Esophagus squamous epithelium (tissue), 5 donors: ENCODE results near the gene INPP5F. TPM values are rescaled to one million over a fixed set of nuclear protein-coding genes. Genes with fewer than 3 reads are reported as not detected.

Experiments used
- DNase-seq: peaks from one replicate; lab custom pipeline; 2025; lab: John Stamatoyannopoulos, UW
- H3K27ac ChIP-seq, 4 donors: fragments of 200-600 bp; sonication (generic); one replicate each; pipeline ENCODE4 v1.5.1; 2016 to 2019; ENCODE audit warnings: mild to moderate bottlenecking in 1 of 4
- H3K27me3 ChIP-seq, 4 donors: fragments of 200-600 bp; sonication (generic); 1 replicate in 3 of 4; 2 replicates in 1 of 4; pipeline versions ENCODE4 v1.5.1 to v1.6.0; 2017 to 2021; ENCODE audit warnings: antibody characterized with exemption in 1 of 4
- H3K36me3 ChIP-seq, 3 donors: fragments of 200-600 bp; sonication (generic); one replicate each; pipeline ENCODE4 v1.5.1; 2016 to 2019
- H3K4me1 ChIP-seq, 3 donors: fragments of 200-600 bp; sonication (generic); one replicate each; pipeline ENCODE4 v1.5.1; 2017 to 2019
- H3K4me3 ChIP-seq, 4 donors: fragments of 200-600 bp; sonication (generic); 1 replicate in 3 of 4; 2 replicates in 1 of 4; pipeline ENCODE4 v1.5.1; 2016 to 2019; ENCODE audit warnings: mild to moderate bottlenecking in 2 of 4, moderate library complexity in 1 of 4
- H3K9me3 ChIP-seq, 3 donors: fragments of 200-600 bp; sonication (generic); one replicate each; pipeline ENCODE4 v1.5.1; 2016 to 2019
- POLR2A ChIP-seq, 4 donors: fragments of 450-650 bp; IDR thresholded peaks; one replicate each; pipeline ENCODE4 v1.6.1; 2017; ENCODE audit warnings: antibody characterized with exemption in 4 of 4, mild to moderate bottlenecking in 4 of 4, moderate library complexity in 3 of 4
- WGBS, 2 donors: methylation state at CpG; one replicate each; pipeline ENCODE4 v1.1.5; 2018; 5-methylcytosine and 5-hydroxymethylcytosine counted together
- intact Hi-C: fragments of 100-400 bp; cut with DNase I; formaldehyde crosslinking; loops from one replicate; pipeline ENCODE4 v1.15.0; 2022
- total RNA-seq, 4 donors: library from RNA; depleted of rRNA; stranded (reverse); fragments of >200 nt; gene quantifications; one replicate each; pipeline ENCODE4 v1.1.0, GENCODE V29; 2016
- TF ChIP-seq, protein P1 (sequence below), 6 experiments: fragments of 450-650 bp in 4 of 6; fragments of 200-600 bp in 2 of 6; sonication (generic) in 2 of 6; IDR thresholded peaks; one replicate each; pipeline ENCODE4 v1.5.1; 2016 to 2019; ENCODE audit warnings: antibody characterized with exemption in 6 of 6, mild to moderate bottlenecking in 4 of 6, moderate library complexity in 4 of 6
- donor health status: DM: yes; HTN: yes; CAD: no.

Gene INPP5F
- total RNA-seq, 4 donors from 2014 or later, result 5.3 to 11.4 (median 9.4) TPM

DNA sequence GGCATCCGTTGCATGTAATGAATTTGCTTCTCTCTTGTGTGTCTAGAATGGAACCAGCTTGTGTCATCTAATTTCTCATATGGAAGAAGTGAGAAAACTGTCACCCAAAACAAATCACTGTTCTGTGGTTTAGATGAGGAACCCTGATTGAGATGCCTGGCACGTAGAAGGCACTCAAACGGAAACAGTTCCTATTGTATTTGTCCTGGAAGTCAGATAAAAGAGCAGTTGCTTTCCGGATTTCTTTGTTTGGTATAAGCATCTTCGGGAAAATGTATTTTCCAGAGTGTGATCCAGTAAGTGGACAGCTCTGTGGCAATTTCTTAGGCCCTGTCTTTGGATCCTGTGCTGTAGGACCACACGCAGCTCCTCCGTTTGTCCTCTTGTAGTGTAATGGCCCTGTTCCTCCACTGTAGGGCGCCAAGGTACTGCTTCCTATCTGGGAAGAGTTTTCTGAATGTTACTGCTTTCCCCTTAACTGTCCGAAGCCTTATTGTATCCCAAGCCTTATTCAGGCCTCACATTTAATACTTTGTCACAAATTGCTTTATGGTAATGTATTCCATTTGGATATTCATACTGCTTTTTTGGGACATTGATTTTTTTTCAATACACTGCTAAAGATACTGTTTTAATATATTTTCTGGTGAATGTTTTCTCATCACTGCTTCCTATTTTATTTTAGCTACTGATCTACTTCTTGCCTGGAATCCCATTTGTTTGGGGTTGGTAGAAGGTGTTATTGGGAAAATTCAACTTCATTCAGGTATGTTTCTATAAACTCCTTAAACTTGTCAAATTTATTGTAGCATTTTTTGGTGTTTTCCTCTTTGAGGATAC lies 24.8 kb downstream of the INPP5F start:
- WGBS, 2 donors, result 30 to 31% methylated on average over 9 of the region's 9 CpGs
- TF ChIP-seq, protein P1, sequence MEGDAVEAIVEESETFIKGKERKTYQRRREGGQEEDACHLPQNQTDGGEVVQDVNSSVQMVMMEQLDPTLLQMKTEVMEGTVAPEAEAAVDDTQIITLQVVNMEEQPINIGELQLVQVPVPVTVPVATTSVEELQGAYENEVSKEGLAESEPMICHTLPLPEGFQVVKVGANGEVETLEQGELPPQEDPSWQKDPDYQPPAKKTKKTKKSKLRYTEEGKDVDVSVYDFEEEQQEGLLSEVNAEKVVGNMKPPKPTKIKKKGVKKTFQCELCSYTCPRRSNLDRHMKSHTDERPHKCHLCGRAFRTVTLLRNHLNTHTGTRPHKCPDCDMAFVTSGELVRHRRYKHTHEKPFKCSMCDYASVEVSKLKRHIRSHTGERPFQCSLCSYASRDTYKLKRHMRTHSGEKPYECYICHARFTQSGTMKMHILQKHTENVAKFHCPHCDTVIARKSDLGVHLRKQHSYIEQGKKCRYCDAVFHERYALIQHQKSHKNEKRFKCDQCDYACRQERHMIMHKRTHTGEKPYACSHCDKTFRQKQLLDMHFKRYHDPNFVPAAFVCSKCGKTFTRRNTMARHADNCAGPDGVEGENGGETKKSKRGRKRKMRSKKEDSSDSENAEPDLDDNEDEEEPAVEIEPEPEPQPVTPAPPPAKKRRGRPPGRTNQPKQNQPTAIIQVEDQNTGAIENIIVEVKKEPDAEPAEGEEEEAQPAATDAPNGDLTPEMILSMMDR (IDR thresholded peaks at IDR 0.05), result peak; percentile 63 to 91 (median 84)
- no peak for TF ChIP-seq POLR2A (IDR thresholded peaks at IDR 0.05)
- H3K36me3 ChIP-seq, result peaks cover 0 to 9% (median 0%) of the 10 kb centered on the region in 3 donors
- H3K27ac ChIP-seq, result peak overlapping the region in 2 of 4 donors; percentile 9 to 17
- H3K27me3 ChIP-seq, result no peaks in the 10 kb centered on the region
- H3K4me1 ChIP-seq, result peaks cover 0 to 10% (median 0%) of the 10 kb centered on the region in 3 donors
- peak; percentile 13 for DNase-seq
- H3K4me3 ChIP-seq, result no peak overlapping the region
- intact Hi-C loops, result no loop called here
- no peaks in the 10 kb centered on the region for H3K9me3 ChIP-seq

DNA sequence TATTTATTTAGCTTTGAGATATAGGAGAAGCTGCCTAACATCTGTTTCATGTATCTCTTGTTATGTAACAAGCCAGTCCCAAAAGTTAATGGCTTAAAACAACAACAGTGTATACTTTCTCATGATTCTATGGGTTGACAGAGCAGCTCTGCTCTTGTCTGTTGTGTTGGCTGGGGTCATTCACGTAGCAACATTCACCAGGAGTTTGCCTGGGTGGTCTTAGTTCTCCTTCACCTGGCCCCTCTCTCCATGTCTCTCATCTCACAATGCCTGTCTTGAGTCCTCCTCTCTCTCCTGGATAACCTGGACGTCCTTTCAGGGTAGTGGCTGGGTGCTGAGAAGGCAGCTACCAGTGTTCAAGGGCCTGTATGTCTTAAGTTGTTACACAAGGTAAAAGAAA lies 27.5 kb downstream of the INPP5F start:
- Histone ChIP-seq H3K4me3 (no peak overlapping the region), H3K9me3 (no peaks in the 10 kb centered on the region), H3K27ac (no peak overlapping the region), H3K36me3 (peaks cover 0 to 9% (median 0%) of the 10 kb centered on the region in 3 donors), H3K4me1 (peaks cover 0 to 10% (median 0%) of the 10 kb centered on the region in 3 donors), H3K27me3 (no peaks in the 10 kb centered on the region)
- TF ChIP-seq, protein P1 (IDR thresholded peaks at IDR 0.05), result no peak
- TF ChIP-seq POLR2A (IDR thresholded peaks at IDR 0.05), result no peak
- DNase-seq, result no peak
- intact Hi-C loops, result no loop called here
- 65 to 80% methylated on average over 1 to 2 of the region's 2 CpGs for WGBS, 2 donors

DNA sequence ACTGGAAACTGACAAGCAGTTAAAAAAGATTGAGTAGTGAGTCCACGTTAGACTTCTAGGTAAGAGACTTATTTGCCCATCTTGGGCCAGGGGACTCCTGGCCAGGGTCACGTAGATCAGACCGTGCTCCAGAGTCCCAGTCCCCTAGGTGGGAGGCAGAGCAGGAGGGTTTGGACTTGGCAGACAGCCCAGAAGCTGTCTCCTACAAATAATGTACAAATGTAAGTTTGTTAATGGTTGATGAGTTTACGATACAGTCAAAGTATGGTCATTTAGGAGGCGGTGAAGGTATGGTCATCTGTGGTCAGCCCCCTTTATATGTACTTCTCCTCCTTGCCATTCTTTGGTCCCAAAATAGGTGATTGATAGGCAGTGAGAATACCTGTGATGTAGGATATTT lies 28.2 kb downstream of the INPP5F start:
- Histone ChIP-seq H3K4me1 (peaks cover 0 to 10% (median 0%) of the 10 kb centered on the region in 3 donors), H3K36me3 (peaks cover 0 to 4% (median 0%) of the 10 kb centered on the region in 3 donors), H3K27me3 (no peaks in the 10 kb centered on the region), H3K4me3 (no peak overlapping the region), H3K9me3 (no peaks in the 10 kb centered on the region), H3K27ac (no peak overlapping the region)
- WGBS, 2 donors, result 80% methylated on average over 5 of the region's 5 CpGs
- no peak for TF ChIP-seq POLR2A (IDR thresholded peaks at IDR 0.05)
- TF ChIP-seq, protein P1 (IDR thresholded peaks at IDR 0.05), result no peak
- no peak for DNase-seq
- intact Hi-C loops, result no loop called here

DNA sequence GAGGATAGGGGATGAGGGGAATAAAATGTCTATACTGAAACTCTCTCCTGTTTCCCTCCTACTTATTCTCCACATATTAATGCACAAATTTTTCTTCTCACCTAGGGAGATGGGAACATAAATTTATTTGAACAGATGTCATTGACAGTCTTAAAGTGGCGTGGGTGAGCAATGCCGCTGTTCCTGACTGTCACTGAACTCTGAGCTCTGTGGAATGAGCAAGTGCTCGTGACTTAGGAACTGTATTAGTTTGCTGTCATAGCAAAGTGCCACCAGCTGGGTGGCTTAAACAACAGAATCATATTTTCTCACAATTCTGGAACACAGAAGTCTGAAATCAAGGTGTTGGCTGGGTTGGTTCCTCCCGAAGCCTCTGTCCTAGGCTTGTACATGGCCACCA lies 29.1 kb downstream of the INPP5F start:
- WGBS, 2 donors, result 89 to 90% methylated on average over 4 of the region's 4 CpGs
- peaks cover 0 to 10% (median 0%) of the 10 kb centered on the region in 3 donors for H3K4me1 ChIP-seq
- intact Hi-C loops, result no loop called here
- no peaks in the 10 kb centered on the region for H3K9me3 ChIP-seq
- no peak for TF ChIP-seq POLR2A (IDR thresholded peaks at IDR 0.05)
- TF ChIP-seq, protein P1 (IDR thresholded peaks at IDR 0.05), result no peak
- H3K4me3 ChIP-seq, result no peak overlapping the region
- no peak overlapping the region for H3K27ac ChIP-seq
- H3K27me3 ChIP-seq, result no peaks in the 10 kb centered on the region
- DNase-seq, result no peak
- H3K36me3 ChIP-seq, result peaks cover 0 to 4% (median 0%) of the 10 kb centered on the region in 3 donors

DNA sequence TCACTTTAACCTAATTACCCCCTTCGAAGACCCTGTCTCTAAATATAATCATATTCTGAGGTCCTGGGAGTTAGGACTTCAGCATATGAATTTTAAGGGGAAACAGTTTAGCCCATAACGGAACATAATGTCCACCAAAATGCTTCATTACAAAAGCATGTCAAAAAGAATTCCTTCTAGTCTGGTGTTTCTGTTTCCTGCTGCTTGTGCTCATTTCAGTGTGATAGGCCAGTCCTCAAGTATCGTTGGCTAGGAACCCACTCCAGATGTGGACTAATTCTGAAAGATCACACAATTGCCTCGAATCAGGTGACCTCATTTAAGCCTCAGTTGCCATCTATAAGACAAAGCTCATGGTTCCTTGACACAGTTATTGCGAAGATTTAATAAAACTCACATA lies 29.6 kb downstream of the INPP5F start:
- DNase-seq, result no peak
- intact Hi-C loops, result no loop called here
- Histone ChIP-seq H3K27me3 (no peaks in the 10 kb centered on the region), H3K4me1 (peaks cover 0 to 7% (median 0%) of the 10 kb centered on the region in 3 donors), H3K9me3 (no peaks in the 10 kb centered on the region), H3K36me3 (peaks cover 0 to 4% (median 0%) of the 10 kb centered on the region in 3 donors), H3K27ac (no peak overlapping the region), H3K4me3 (no peak overlapping the region)
- TF ChIP-seq, protein P1 (IDR thresholded peaks at IDR 0.05), result no peak
- TF ChIP-seq POLR2A (IDR thresholded peaks at IDR 0.05), result no peak
- 85 to 93% methylated on average over 5 of the region's 5 CpGs for WGBS, 2 donors
